Germinal center (tissue), 1 donor: ENCODE measurements around the gene SMYD5.
"Not testable (repeated sequence)": the region's sequence is repeated elsewhere in the genome, so short reads cannot be mapped to it uniquely, and the experiment has no call there.

Experiments used
- DNase-seq: peaks from one replicate; pipeline ENCODE4 v3.0.0; 2012; ENCODE audit warnings: mixed read lengths, low spot score

The SMYD5 gene

DNA sequence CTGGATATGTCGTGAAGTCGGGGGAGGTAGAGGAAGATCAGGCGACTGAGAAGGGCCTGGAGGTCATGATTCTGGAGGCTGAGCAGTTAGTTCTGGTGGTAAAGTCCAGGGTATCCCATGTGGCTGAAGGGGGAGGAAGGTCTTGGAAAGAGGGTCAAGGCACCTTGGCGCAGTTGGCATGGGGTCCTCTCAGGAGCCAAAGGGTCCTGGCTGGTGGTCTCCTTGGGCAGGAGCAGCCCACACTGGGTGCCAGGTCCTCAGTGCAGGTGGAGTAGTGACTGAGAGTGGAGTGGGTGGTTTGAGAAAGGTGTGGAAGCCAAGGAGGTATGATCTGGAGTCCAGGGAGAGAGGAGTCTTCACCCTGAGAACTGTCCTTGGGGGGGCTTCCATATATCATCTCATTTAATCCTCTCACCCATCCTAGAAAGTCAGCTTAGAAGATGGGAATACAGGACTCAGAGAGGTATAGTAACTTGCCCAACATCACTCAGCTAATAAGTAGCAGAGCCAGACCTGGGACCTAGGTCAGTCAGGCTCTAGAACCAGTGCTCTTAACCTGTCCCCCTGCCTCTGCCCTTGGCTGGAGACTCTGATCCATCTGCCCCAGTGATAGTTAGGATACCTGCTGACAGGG is 45.8 kb downstream of the SMYD5 start:
- no peak for DNase-seq

DNA sequence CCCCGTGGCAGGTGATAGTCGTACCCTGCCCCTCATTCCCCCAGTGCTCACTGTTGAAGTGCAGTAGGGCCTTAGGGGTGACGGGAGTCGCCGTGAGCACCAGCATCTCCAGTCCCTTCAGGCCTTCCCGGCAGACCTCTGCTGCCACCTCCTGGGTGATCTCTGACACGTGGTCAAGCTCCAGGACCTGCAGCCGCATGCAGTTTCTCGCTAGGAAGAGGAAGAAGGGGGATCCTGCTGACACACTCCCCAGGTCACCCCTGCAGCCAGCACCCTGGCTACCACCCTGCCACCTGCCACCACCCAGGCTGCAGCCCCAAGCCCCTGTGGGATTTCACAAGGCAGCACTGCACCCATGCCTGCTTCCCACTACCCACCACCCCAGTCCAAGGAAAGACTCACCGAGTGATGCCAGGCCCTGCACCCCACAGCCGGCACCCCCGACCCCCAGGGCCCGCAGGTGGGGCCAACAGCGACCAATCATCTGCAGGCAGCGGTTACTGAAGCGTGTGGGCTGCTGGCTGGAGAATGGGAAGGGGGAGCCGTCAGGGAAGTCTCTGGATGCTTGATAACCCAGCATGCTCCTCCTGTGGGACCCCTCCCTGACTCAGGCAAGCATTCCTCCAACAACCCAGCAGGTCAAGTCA is 46.4 kb downstream of the SMYD5 start:
- DNase-seq: no peak

DNA sequence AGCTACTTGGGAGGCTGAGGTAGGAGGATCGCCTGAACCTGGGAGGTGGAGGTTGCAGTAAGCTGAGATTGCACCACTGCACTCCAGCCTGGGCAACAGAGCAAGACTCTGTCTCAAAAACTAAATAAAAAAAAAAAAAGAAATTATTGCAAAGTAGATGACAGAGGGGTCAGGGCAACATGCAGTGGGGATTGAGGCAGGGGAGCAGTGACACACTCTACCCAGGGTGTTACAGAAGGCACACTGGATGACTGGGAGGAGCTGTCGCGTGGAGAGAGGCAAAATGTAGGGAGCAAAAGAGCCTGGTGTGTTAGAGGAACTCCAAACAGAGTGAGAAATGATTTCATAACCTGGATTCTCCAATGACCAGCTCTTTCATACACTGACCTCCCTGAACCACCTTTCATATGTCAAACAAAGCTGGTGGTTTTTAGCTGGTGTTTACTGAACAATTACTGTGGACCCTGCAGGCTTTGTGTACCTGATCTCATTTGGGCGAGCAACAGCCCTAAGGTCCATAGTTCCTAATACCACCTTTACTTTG is 48.1 kb downstream of the SMYD5 start:
- DNase-seq: no peak

DNA sequence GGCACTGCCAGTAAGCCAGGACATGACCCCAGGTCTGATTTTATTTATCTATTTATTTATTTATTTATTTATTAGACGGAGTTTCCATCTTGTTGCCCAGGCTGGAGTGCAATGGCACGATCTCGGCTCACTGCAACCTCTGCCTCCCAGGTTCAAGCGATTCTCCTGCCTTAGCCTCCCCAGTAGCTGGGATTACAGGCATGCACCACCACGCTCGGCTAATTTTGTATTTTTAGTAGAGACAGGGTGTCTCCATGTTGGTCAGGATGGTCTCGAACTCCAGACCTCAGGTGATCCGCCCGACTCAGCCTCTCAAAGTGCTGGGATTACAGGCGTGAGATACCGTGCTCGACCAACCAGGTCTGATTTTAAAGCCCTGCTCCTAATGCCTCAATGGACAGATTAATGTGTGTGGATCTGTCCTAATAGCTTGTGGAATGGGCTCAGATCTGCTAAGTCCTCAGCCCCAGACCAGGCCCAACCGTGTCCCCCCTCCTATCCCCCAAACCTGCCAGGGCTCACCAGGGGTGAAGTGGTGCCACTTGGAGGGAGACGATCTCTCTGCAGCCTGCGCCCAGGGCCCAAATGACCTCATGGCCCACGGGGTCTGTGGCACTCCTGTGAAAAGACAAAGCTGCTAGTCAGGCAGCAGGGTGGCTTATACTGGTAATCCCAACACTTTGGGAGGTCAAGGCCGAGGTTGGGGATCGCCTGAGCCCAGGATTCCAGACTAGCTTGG is 48.8 kb downstream of the SMYD5 start:
- not testable (repeated sequence) for DNase-seq

DNA sequence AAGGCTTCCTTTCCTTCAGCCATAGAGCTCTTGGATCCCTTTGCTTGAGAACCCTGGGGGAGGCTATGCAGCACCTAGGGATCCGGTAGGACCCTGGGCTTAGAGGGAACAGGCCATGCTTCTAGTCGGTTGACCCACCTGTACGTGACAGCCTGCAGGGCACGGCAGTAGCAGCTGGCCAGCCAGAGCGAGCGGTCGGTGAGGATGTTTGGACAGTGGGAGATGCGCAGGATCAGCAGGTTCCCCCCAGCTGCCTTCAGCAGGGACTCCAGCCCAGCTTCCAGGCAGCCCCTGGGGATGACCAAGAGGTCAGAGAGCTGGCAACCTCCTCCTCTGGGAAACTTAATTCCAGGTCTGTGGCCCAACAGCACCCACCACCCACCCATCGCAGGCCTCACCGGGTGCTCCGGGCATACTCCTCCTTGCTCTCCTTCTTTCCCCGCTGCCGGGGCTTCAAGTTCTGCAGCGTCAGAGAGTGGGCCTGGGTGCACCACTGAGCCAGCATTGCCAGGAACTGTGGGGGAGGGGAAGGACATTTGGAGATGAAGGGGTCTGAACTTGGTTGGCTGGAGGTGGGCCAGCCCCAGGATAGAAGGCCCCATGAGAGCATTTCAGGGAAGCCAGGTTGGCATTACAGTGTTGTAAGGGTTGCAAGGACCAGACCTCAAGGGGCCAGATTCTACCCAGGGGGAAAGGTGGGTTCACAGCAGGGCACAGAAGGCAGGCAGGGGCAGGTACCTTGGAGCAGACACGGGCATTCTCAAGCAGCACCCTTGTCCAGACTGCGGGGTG is 49.7 kb downstream of the SMYD5 start:
- no peak for DNase-seq

DNA sequence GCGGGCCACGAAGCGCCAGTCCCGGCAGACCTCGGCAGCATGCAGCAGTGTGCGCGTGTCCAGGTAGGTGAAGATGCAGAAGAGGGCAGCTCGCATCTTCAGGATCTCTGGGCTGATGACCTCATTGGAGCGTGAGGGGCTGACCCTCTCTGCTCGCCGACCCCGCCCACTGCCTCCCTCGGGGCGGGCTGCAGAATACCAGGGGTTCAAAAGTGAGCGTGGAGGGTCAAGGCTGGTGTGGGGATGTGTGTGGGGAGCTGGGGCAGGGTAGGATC is 50.2 kb downstream of the SMYD5 start:
- DNase-seq: no peak

DNA sequence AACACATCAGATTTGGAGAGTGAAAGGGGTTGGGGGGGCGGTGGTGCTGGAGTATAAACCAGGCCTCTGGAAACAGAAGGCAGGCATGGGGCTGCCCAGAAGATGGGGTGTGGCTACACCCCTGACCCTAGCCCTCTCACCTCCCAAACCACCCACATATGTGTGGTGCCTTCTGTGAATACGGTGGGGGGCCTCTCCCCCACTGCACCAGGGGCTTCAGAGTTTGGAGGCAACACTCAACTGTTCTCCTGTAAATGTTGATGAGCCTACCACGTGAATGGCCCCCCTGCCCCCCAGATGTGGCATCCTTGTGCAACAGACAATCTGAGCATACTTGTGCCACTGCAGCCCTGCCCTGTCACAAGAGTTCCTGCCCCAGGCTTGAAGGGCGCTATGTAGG is 50.7 kb downstream of the SMYD5 start:
- no peak for DNase-seq

DNA sequence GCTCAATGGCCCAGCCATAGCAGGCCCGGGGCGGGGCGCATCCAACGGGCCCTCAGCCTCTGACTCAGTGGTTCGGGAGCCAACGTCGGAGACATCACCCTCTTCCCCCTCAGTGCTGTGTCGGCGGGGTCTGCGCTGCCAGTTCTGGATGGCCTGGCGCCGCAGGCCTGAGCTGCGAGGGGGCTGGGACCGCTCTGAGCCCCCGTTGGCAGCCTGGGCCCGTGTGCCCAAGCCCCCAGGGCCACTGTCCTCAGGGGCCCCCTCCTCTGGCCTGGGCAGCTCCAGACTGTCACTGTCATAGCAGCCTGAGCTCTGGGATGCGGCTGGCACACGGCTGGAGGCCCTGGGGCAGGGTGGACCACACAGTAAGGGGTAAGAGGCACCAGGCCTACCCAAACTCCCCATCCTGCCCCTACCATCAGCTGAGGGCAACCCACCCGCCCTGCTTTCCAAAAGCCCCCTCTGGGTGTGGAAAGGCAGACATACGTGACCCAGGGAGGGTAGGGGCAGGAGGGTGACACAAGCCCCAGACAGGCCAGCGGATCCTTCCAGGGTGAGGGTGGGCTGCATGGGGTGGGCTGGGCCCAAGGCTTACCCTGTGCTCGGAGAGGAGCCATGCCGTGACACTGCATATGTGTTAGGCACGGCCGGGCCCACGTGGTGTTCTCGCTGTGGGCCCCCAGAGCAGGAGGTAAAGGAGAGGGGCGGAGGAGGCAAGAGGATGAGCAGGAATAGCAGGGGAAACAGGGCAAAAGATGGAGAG is 51.4 kb downstream of the SMYD5 start:
- no peak for DNase-seq

DNA sequence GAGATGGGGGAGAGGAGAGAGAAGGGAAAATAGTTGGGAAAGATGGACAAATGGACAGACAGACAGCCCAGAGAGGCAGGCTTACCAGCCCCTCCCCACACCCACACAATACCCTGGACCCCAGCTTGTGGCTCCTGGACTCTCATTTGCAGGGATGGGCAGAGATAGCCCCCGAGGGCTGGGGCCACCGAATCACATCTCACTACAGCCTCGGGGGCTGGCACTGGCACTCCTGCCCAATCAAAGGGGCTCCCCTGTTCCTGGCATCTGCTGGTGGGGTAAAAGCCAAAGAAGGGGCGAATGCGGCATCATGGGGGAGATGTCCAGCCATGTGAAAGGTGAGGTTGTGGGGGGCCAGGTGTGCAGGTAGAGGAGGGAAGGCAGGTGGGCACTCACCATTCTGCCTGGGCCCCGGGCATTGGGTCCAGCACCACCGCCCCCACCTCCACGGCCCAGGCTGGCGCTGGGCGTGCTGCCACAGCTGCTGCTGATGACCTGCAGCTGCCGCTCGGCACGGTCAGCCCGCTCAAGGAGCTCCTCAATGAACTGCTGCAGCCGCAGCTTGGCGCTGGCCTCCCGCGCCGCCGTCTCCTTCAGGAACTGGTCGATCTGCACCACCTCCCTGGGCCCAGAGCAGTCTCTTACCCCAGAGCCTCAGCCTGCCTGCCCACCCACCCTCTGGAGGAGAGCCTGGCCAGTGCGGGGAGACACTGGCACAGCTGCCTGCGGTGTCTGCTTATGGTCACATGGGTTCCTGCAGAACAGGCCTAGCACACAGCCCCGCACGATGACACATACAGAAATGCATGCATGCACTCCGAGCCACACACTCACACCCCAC is 52.2 kb downstream of the SMYD5 start:
- no peak for DNase-seq

DNA sequence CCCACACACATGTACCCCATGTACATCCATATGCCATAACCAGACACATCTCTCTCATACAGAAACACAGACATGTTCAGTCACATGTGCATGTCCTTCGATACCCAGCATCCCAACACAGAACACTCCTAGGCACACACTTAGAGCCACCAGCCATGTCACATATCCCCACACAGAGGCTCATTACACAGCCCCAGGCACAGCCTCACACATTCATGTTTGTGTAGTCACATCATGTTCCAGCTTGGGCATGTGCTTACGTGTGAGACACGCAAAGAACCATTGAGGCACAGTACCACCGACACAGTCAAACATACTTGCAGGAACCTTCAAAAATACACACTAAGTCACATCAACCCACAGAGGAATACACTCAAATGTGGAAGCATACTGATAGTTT is 53.0 kb downstream of the SMYD5 start:
- DNase-seq: no peak

DNA sequence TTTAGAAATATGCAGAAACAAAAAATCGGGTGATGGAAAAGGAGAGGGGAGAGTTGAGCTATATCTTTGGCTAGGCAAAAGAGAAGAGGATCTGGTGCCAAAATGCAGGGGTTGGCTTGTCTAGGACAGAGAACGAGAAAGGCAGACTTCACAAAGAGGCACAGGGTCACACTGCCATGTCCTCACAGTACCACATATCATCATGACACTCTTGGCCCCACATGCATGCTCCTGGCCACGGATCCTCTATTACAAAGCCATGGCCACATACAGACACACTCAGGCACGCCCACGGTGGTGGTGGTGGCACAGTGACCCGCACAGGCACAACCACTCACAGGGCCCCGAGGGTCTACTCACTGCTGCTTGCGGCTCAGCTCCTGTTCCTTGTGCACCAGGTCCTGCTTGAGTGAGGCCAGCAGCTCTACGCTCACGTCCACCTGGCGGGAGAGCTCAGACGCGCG is 54.4 kb downstream of the SMYD5 start:
- no peak for DNase-seq

DNA sequence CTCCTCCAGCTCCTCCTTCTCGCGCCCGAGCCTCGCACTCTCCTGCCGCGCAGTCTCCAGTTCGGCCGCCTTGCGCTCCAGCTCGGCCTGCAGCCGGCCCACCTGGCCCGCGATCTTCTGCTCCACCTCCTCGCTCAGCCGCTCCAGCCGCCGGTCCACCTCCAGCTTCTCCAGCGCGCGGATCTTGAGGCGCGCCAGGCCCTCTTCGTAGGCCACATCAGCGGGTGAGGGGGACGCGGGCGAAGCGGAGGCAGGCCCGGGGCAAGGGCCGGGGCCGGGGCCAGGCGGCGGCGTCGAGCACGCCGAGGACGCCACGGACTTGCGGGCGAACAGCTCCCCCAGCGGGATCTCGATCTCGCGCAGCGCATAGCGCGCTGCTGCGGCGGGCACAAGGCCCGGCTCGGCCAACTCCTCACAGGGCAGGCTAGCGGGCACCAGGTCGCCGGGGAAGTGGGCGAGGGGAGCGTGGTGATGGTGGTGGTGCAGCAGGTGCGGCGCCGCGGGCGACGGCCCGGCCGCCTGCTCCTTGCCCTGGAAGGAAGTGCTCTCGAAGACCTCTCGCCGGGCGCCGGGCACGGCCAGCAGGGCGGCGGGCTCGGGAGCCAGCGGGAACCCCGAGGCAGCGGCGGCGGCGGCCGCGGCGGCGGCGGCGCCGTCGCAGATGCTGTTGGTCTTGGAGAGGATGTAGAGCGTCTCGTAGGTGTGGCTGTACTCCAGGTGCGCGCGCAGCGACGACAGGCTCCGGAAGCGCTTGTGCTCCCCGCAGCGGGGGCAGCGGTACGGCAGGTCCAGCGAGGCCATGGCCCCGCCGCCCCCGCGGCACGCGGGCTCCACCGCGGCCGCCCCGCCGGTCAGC is 55.0 kb downstream of the SMYD5 start:
- peak; percentile 90 for DNase-seq

DNA sequence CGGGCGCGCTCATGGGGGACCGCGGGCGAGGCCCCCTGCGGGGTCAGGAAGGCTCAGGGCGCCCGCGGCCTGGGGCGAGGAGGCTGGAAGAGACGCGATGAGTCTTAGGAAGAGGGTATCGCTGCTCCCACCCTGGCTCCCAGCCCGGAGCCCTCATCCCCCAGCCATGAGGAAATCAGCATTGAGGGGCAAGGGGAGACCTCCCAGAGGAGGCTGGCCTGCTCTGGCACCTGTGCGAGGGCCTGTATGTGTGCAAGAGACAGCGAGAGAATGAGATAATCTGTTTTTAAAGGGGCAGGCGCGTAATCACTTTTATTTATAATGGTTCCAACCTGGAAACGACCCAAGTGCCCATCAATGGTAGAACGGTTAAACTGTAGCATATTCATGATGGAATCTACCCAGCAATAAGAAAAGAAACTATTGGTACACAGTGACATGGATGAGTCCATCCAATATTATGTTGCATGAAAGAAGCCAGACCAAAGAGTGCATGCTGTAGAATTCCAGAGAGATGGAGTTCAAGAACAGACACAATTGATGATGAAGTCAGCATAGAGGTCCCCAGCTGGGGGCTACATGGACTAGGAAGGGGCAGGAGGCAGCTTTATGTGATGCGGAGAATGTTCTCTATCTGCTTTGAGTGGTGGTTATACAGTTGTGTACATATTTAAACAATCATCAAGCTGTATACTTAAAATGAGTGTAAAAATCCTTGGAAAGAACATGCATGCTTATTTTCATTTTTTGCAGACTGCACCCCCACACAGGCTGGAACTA is 55.8 kb downstream of the SMYD5 start:
- DNase-seq: no peak

DNA sequence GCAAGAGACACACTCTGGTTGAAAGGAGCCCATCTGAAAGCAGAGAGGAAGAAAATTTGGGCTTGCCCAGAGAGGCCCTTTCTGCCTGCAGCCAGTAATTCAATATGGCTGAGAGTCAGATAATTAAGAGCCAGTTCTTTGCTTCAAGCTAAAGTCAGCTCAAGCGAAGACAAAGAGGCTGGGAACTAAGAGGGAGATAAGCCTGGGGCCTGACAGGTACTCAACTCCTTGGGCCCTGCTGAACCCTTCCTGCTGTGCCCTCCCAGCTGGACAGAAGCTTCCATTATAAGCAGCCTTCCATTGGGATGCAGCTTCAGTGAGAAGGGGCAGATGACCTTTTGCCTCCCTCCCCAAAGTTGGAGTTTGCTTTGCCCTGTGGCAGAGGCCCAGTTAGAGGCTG is 58.2 kb downstream of the SMYD5 start:
- DNase-seq: no peak
